TTC549 (cell line): Measurements from ENCODE around the gene CCR8.
"Not testable (repeated sequence)": the region's sequence is repeated elsewhere in the genome, so short reads cannot be mapped to it uniquely, and the experiment has no call there.

ENCODE experiments used
- FAIRE-seq: peaks from 2 replicates; lab custom pipeline; 2012; peaks lifted over from hg19 to GRCh38; lab: Jason Lieb, UNC

Gene CCR8

DNA sequence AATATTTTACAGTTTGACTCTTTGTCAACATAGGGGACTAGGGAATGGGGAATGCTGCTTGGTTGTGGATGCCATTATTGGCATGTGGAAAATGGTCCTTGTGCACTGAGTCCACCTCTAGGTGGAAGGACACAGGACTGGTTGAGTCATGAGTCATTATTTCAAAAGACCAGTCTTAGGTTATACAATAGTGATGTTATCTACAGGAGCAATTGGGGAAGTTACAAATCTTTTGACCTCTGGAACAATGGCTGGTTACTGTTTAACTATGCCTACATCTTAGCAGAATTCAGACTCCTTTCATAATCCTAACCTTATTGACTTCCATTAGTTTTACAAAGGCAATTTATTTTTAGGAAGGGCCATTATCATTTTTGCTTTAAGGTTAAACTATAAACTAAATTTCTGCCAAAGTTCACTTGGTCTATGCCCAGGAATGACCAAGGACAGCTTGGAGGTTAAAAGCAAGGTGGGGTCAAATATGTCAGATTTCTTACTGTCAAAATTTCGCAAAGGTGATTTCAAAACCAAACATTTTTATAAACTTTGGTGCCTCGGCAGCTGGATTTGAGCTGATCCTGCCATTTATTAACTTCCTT, 11.8 kb upstream of the CCR8 start:
- no peak for FAIRE-seq

DNA sequence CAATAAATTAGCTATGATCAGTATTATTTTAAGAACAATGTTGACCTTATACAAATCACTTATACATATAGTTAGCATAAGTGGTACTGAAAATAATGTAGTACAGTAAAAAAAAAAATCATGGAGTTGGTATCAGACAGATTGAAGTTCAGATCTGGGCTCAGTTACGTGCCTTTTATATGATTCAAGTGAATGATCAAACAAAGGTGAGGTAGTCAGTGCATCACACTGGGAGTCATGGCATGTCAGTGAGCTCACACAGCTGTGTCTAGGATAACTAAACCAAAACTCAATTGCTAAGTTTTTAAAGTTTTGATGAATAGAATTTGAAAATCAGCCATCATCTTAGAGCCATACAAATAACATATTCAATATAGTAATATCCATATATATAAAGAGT, 11.2 kb upstream of the CCR8 start:
- no peak for FAIRE-seq

DNA sequence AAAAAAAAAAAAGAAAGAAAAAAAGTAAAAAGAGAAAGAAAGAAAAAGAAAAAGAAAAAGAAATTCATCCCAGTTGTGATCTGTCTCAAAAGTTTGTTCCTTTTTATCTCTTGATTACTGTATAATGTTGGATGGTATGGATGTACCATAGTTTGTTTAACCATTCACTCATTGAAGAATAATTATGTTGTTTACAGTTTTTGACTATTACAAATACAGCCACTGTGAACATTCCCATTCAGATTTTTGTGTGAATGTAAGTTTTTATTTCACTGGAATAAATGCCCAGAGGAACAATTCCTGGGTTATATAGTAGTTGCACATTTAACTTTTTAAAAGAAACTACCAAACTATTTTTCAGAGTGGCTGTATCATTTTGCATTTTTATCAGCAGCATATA, 10.3 kb upstream of the CCR8 start:
- no peak for FAIRE-seq

DNA sequence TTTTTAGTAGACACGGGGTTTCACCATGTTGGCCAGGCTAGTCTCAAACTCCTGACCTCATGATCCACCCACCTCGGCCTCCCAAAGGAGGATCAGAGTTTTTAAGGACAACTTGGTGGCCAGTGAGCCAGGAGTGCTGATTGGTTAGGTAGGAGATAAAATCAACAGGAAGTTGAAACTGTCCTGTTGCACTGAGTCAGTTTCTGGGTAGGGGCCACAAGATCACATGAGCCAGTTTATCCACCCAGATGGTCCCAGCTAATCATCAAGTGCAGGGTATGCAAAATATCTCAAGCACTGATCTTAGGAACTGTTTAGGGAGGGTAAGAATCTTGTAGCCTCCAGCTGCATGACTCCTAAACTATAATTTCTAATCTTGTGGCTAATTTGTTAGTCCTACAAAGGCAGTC, 7.9 kb upstream of the CCR8 start:
- FAIRE-seq: not testable (repeated sequence)

DNA sequence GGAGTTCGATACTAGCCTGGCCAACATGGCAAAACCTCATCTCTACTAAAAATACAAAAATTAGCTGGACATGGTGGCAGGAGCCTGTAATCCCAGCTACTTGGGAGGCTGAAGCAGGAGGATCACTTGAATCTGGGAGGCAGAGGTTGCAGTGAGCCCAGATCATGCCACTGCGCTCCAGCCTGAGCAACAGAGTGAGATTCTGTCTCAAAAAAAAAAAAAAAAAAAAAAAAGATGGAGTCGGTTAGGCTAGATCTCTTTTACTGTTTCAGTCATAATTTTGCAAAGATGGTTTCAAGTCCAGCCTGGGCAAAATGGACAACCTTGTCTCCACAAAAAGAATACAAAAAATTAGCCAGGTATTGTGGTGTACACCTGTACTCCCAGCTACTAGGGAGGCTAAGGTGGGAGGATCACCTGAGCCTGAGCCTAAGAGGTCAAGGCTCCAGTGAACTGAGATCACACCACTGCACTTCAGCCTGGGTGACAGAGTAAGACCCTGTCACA, 7.2 kb upstream of the CCR8 start:
- not testable (repeated sequence) for FAIRE-seq

DNA sequence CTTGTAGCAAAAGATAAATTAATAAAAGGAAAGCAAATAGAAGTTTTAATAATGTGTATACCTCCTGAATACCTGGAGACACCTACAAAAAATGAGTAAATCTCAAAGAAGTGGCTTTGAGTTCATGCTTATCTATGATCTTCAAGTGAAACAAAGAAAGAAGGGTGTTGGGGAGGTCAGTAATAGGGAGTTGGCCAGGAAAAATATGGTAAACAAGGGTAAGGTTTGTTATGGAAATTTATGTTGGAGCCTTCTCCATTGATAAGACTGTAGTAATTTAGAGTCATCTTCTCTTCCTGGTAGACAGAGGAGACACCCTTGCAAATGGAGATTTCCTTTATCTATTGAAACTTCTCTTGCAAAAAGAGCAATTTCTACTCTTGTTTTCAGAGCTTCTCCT, 6.6 kb upstream of the CCR8 start:
- FAIRE-seq: no peak

DNA sequence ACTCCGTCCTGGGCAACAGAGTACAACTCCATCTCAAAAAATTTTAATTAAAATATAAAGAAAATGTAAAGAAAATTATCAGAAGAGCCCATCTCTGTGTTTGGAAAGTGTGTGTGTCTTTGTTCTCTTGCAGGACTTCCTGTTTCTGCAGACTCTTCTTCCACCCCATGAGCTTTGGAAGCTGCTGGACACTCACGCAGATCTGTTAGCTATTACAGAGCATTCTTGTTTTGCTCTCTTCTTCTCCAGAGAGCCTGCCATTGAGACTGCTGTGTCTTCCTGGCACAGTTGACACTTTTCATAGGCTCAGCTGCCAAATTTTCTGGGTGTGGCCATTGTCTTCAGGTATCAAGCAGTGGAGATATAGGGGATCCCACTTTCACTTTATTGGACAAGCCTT, 6.0 kb upstream of the CCR8 start:
- FAIRE-seq: no peak

DNA sequence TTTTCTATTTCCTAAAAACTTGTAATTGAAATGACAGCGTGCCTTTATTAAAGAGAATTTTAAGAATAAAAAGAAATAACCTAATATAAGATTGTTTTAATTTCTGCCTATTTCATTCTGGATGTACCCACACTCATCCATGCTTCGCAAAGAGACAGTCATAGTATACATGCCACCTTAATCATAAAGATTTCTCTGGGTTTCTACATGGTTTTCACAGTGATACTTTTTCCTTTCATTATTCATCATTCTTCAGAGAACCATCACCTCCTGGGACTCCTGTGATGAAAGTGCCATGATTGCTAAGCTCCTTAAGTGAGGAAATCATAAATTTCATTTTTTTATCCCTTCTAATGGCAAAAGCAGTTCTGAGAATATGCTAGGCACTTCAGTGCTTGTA, 4.3 kb upstream of the CCR8 start:
- FAIRE-seq: no peak

DNA sequence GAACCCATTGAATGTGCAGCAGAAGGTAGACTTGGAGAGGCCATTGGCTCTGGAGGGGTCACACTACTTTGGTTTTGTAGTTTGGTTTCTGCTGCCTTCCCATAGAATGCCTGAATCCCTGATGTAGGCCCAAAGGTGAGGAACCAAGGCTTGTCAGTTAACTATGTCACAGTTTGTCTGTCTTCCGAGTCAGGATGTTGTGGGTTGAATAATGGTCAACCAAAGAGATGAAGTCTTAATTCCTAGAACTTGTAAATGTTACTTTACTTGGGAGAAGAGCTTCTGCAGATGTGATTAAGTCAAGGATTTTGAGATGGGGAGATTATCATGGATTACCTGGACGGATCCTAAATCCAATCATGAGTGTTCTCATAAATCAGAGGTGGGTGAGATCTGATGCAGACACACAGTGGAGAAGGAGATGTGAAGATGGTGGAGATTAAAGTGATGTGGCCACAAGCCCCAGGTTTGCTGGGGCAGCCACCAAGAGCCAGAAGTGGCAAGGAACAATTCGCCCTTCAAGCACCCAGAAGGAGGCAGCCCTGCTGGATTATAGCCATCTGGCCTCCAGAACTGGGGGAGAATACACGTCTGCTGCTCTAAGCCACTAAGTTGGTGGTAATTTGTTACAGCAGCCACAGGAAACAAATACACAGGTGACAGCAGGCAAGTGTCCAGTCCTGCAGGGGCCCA, 2.3 kb upstream of the CCR8 start:
- FAIRE-seq: no peak

DNA sequence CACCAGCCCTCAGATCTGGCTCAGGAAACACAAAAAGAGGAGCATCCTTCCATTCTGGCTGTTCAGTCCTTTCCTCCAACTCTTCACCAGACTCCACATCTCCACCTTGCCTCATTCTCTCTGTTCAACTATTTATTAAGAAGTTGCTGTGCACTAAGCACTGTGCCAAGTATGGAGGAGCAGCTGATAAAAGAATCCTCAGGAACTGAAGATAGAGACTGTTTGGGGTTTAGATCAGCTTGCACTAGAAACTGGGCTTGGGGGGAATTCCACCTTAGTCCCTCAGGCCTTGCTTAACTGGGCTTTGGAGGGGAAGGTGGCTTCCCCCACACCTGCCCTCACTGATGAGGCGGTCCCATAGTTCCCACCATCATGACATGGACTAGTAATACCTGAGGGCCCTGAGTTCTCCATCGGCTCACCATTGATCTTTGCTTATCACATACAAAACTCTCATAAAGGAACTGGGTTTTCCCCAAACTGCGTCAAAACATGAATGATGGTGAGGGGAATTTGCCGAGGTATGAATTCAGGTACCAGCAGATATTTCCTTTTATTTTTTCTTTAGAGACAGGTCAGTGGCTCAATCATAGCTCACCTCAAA, 1.7 kb upstream of the CCR8 start:
- no peak for FAIRE-seq

DNA sequence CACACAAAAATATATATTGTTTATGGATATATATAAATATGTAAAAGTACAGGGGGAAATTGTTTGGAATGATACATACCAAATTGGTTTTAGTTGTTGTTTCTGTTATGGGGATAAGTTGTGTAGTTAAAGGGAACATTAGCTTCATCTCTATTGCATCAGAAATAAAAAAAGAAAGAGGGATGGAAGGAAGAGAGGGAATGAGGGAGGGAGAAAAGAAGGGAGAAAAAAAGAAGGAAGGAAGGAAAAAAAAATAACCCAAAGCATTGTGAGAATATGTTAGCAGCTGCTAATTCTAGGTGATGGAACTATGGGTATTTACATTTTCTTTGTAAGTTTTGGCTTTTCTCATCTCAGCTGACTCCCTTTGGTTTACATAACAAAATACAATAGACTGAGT, 1.3 kb downstream of the CCR8 start:
- FAIRE-seq: no peak

DNA sequence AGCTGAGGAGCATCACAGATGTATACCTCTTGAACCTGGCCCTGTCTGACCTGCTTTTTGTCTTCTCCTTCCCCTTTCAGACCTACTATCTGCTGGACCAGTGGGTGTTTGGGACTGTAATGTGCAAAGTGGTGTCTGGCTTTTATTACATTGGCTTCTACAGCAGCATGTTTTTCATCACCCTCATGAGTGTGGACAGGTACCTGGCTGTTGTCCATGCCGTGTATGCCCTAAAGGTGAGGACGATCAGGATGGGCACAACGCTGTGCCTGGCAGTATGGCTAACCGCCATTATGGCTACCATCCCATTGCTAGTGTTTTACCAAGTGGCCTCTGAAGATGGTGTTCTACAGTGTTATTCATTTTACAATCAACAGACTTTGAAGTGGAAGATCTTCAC, 3.0 kb downstream of the CCR8 start:
- FAIRE-seq: no peak

DNA sequence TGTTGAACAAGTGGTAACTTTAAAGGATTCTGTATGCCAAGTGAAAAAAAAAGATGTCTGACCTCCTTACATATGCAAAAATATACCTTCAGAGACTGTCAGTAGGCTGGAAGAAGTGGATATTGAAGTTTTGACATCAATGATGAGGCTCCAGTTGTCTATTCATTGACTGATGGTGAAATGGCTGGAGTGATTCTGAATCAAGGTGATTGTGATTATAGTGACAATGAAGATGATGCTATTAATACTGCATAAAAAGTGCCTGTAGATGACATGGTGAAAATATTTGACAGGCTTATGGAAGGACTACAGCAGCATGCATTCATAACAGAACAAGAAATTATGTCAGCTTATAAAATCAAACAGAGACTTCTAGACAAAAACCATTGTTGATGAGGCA, 4.1 kb downstream of the CCR8 start:
- FAIRE-seq: no peak

DNA sequence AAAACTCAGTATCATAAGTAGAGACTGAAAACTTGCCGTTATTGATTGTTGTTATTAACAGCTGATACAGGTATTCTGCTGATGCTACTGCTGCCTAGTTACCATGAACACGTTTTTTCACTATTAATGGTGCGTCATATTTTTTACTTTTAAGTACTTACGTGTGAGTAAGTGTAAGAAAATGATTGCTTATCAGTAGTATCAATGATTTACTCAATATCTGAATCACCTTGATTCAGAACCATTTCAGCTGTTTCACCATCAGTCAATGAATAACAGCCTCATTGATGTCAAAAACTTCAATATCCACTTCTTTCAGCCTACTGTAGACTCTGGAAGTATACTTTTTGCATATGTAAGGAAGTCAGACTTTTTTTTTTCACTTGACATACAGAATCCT, 4.7 kb downstream of the CCR8 start:
- no peak for FAIRE-seq

DNA sequence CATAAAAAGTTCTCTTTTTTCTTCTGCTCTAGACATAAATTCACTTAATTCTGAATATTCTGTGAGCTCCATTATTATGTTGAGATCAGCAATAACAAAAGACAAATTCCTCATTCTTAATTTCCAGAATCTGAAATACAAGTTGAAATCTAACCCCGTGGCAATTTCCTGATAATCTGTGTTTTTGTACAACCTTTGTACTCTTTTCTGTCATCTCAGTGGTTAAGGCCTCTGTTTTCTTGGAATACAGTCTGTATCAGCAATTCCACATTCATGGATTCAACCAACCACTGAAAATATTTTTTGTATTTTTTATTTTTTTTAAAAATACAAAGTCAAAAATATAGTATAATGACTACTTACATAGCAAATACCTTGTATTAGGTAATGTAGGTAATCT, 8.7 kb downstream of the CCR8 start:
- FAIRE-seq: no peak

DNA sequence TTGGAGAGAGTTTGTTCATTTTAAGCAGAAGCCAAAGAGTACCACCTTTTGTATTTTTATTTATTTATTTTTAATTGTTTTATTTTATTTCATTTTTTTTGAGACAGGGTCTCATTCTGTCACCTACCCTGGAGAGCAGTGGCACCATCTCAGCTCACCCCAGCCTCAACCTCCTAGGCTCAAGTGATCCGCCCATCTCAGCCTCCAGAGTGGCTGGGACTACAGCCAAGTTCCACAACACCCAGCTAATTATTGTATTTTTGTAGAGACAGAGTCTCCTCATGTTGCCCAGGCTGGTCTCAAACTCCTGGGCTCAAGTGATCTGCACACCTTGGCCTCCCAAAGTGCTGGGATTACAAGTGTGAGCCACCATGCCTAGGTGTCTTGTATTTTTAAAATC, 9.6 kb downstream of the CCR8 start:
- FAIRE-seq: no peak

DNA sequence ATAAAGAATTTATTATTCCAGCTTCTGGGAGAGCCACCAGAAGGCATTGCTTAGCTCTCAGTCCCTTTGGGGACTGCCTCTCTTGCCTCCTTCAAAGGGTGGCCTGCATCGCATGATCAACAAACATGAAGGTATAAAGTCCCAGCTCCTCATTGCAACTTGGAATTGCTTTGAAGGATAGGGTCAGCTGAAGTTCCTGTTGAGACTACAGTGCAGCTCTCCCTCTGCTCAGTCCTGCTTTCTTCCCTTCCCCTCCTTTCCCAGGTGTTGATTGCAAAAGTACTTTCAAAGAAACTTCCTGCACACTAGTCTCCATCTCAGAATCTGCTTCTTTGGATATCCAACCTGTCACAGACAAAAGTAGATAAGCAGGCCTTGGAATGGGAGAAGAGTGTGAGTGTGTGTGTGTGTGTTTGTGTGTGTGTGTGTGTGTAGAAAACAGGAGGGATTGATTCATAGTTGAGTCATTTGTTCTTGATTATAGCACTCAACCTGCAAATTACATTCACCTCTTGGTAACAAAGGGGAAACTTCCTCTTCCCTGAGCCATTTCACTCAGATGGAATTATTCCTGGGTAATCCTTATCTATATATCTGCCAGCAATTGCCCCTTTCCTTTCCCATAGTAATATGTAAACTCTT, 13.7 kb downstream of the CCR8 start:
- no peak for FAIRE-seq

DNA sequence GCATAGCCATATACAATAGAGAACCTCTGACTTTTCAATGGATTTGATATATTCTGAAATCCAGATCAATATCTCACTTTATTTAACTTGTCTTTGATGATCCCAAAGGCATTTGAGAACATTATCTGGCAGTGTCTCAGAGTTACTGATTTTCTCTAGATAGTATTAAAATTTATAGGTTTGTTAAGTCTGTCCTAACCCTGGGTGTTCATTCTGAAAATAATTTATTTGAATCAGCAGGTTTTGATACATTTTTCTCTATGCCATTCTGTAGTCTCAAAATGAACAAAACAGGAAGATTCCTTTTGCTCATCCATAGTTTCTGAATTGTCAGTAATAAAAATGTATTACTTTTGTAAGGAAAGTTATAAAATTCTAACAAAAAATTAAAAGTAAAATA, 14.3 kb downstream of the CCR8 start:
- no peak for FAIRE-seq

DNA sequence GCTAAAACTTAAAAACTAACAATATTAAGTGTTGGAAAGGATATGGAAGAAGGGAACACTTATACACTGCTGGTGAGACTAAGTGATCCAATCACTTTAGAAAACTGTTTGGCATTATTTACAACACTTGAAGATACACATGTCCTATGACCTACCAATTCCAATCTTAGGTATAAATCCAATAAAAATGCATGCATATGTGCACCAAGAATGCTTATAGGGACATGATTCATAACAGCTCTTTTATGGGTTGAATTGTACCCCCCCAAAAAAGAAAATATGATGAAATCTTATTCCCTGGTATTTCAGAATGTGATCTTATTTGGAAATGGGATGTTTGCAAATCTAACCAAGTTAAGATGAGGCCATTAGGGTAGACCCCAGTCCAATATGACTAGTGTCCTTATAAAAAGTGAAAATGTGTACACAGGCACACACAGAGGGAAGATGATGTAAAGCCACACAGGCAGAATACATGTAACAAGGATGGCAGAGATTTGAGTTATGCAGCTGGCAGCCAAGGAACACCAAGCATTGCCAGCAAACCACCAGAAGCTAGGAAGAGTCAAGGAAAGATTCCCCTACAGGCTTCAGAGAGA, 15.3 kb downstream of the CCR8 start:
- FAIRE-seq: no peak

DNA sequence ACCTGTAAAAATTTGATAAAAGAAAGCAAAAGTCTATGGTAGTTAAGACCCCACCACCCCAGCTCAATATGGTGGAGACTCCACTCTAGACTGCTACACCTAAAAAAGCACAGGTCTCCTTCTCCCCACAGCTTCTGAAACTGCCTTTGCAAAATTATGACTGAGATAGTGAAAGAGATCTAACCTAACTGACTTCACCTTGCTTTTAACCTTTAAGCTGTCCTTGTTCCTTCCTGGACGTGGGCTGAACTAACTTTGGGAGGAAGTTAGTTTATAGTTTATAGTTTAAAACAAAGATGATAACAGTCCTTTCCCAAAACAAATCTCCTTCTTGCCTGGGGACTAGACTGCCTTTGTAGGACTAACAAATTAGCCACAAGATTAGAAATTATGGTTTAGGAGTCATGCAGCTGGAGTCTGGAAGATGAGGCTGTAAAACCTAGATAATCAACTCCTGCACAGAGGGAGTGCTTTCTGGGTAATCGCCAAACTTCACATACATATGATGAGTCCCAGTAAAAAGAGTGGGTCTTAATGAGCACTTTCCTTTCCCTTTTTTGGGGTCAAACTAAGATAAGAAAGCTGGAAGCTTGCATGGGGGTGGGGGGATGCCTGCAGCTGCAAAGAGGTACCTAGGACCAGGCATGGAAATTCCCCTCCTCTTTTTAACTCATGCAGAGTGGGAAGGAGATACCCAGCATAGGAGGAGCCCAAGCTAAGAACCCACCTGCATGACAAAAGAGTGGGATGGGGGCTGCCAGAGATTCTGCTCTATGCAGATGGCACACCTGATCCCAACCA, 17.5 kb downstream of the CCR8 start:
- no peak for FAIRE-seq

DNA sequence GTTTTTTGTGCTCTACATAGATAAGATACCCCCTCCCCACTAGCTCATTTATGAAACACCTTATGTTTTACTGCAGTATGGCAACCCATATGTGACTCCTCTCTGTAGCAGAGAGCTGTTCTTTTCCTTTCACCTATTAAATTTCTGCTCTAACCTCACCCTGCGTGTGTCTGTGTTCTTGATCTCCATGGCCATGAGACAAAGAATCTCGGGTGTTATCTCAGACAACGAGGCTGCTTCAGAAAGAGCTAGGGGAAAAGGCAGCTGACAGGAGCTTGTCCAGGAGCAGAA, 18.0 kb downstream of the CCR8 start:
- FAIRE-seq: no peak

DNA sequence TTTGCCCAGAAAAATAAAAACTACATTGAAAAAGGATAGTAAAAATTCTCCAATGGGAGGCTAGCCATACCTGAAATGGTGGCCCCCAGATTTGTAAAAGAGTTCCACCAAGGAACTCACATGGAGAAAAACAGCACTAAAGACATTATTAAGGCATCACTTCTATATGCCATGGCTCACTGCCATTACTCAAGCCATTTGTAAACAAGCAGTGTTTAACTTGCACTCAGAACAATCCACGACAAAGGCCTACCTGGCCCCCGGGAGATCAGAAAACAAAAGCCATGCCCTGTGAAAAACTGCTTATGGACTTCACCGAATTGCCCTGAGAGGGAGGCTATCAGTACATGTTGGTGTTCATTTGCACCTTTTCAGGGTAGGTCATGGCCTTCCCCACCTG, 19.6 kb downstream of the CCR8 start:
- no peak for FAIRE-seq
